ENCODE measurements around the gene ZNF519.
"Not testable (repeated sequence)": the region's sequence is repeated elsewhere in the genome, so short reads cannot be mapped to it uniquely, and the experiment has no call there.

The ZNF519 gene

DNA sequence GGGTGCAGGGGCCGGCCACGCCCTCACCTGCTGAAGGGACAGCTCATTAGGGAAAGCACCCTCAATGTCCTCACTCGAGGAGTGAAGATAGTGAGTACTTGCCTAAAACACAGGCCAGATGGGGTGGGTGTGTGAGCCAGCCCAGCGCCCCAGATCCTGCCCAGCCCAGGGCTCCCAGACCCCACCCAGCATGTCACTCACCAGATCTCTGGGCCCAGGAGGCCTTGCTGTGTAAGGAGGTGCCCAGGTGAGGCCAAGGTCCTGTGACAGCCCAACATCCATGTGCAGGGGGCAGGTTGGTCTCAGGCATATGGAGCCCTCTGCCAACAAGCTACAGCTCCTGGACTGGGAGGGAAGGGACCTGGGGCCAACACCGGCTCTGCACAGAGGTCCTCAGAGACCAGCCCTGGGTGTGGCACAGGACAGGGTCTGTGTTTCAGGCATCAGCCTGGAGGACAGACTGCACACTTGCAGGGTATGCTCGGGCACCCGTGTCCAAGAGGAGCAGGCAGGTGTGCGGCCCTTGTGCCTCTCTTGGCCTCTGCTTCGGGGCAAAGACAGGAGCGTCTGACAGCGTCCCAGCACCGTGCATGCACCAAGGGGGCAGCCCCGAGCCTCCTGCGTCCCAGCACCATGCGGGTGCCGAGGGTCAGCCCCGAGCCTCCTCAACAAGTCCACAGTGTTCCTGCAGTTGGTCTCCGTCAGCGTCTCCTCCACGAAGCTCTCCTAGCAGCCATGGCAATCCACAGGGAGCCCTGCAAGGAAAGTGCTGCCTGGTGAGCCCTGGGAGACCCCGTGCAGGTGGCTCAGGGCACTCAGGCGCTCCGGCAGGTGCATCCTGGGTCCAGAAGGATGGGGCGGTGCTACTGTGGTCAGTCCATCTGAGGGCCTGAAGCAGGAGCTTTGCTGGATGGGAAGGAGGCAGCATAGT, 16.0 kb upstream of the ZNF519 start:
- DNase-seq (ENCODE audit: low read depth), result not testable (repeated sequence)

DNA sequence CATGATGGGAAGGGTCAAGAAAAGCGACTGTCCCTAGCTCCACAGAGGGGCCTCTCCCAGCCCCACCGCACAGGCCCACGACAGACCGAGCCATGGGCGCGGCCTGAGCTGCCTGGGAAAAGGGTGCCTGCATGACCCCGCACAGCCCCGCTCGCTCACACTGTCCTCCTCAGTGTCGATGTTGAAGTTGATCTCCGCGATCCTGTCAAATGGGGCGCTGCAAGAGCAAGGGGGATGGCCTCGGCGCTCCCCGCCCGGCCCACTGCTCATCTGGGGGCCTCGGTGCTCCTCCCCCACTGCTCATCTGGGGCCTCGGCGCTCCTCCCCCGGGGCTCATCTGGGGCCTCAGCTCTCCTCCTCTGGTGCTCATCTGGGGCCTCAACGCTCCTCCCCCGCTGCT, 14.5 kb upstream of the ZNF519 start:
- not testable (repeated sequence) for DNase-seq (ENCODE audit: low read depth)

DNA sequence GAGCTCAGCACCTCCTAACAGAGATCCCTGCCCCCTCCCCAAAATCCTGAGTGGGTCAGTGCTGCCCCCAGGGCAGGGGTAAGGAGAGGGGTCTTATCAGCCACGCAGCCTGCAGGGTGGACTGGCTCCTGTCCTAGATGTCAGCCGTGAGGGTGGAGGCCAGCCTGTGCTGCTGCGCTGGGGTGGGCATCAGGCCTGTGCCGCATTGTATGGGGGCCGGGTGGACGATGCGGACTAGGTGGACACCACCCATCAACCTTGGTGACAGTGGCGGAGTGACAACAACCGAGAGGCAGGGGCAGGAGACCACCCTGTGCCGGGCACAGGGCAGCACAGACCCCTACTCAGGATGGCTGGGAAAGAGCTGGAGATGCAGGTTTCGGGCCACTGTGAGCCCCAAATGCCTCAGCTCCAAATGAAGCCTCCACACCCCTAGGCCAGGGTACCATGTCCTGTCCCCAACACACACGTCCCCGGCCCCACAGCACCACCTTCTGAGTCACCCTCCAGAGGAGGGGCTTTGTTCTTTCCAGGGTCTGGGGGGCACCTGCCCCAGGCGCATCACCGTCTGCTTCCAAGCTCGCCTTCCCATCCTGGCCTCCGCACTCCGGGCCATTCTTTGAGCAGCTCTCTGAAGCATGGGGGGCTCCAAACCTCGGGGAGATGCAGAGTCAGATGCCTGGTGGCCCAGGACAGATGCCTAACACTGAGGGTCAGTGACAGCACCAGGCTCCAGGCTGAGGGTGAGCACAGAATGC, 13.5 kb upstream of the ZNF519 start:
- DNase-seq (ENCODE audit: low read depth), result not testable (repeated sequence)

DNA sequence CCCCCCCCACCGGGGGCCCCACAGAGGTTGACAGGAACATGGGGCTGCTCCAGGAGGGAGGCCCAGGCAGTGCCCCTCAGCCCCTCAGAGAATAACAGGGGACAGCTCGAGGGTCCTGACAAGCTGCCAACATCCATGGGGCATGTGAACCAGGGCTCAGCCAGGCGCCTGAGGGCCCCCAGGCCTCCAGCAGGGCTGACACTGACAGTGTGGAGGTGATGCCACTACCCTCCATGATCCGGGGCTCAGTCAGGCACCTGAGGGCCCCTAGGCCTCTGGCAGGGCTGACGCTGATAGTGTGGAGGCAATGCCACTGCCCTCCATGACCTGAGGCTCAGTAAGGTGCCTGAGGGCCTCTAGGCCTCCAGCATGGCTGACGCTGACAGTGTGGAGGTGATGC, 12.8 kb upstream of the ZNF519 start:
- not testable (repeated sequence) for DNase-seq (ENCODE audit: low read depth)

DNA sequence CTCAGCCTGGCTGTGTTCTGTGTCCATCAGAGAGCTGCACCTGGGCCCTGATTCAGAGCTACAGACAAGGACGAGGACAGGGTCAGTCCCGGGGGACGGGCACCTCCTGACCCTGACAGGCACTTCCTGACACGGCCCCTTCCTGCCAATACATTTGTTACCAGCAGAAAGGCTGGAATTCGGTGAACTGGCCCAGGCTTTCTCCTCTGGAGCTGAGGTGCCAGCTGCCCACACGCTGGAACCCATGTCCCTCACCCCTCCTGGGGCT, 12.3 kb upstream of the ZNF519 start:
- DNase-seq (ENCODE audit: low read depth), result no peak

DNA sequence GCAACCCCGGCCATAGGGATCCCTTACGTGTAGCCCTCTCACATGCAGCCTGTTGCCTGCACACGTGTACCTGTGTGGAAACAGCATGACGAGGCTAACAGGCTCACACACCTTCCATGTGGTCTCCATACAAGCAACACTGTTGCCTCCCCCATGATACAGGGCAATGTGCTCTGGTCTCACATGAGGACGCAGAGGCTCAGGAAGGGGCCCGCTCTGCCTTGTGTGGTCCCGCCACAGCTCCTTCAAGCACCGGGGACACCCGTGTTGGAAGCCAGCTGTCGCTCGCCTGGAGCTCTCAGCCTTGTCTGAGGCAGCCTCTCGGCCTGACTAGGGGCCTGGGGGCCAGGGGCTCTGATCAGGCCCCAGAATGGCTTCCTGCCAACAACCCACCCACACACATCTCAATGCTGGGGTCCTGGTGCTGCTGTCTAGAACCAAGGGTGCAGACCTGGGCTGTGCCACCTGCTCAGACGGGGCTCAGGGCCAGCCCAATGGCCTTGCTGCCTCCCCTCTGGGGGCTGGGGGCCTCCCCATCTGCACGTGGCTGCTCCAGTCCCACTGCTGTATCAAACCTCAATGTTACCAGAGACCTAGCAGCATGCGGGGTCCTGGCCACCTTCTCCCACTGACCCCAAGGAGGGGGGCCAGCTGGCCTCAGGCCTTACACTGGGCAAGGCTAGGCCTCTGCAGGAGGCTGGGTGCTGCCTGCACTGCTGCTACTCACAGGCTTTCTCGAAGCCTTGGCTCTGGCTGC, 11.8 kb upstream of the ZNF519 start:
- DNase-seq (ENCODE audit: low read depth), result not testable (repeated sequence)

DNA sequence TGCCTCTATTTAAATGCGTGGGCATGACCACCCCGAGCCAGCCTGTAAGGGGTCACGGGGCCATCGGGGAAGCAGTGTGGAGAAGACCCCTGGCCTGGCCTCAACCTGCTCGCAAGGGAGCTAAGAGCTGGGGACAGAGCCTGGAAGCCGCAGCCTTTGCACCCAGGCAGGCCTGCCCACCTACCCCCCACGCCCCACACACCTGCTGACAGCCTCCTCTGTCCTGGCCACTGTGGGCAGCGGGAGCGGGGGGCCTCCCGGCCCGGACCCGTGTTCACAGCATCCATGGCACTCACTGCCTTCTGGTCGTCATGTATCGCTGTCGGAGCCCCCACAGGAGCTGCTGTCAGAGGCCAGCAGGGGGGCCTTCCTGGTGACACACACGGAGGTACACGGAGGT, 11.2 kb upstream of the ZNF519 start:
- not testable (repeated sequence) for DNase-seq (ENCODE audit: low read depth)

DNA sequence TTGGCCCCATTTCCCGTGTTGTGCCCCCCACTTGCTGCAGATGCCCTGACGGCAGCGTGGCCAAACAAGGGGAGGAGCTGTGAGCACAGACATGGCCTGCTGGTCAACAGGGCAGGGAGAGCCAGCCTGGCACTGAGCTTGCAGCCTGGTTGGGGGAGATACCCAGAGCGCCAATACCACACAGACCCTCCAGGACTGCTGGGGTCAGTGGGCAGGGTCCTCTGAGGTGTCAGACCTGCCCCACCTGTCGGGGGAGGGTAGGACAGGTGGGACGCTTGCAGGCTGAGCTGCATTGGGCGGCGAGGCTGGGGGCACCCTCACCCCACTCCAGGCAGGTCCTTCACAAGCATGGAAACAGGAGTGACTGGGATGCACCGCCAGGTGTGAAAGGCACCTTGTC, 9.9 kb upstream of the ZNF519 start:
- DNase-seq (ENCODE audit: low read depth), result not testable (repeated sequence)

DNA sequence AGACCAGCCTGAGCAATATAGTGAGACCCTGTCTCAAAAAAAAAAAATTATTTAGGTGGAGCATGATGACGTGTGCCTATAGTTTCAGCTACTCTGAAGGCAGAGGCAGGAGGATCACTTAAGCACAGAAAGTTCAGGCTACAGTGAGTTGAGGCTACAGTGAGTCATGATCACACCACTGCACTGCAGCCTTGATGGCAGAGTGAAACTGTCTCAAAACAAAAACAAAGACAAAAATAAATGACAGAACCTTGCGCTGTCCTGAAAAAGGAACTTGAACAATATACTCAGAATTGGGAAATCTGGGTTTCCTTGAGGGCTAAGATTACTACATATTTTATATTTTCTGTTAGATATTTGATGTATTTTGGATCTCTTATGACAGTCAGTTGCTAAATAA, 7.3 kb upstream of the ZNF519 start:
- not testable (repeated sequence) for DNase-seq (ENCODE audit: low read depth)

DNA sequence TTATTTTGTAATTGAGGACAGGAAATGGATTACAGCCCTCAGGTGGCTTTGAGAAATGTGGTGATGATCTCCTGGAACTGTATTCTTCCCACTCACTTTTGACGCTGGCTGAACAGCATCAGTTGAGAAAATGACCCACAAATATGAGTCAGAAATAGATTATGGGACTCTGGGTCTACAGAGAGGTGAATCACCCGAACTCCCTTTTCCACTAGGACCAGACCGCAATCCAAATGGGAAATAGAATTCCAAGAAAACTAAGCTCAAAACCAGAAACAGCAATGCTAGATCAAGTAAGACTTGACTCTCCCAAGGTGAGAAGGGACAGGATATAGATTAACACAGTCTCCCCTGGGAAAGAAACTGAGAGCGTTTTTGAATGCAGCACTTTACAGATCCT, 5.7 kb upstream of the ZNF519 start:
- DNase-seq (ENCODE audit: low read depth), result not testable (repeated sequence)

DNA sequence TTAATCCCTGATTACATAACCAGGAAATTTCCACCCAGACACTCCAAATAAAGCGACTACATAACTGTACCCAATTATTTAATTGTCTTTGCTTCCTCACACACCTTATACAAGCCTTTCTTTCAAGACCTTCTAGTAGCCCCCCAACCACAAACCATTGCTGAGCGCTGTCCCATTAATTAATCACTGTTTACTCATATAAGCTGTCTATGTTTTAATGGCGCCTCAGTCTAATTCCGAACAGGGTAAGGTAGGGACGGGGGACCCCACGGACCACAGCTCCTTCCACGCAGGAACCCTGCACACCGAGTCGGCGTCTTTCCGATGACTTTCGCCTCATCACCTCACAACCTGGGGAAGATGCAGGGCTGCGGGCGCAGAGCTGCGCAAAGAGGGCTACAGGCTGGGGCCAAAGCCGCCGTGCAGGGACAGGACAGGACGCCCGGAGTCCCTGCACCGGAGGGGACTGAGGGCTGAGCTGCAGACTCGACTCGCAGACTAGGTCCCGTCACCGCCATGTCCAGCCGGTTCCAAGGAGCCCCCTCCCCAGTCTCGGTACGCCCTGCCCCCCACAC, 452 bp downstream of the ZNF519 start:
- not testable (repeated sequence) for DNase-seq (ENCODE audit: low read depth)

DNA sequence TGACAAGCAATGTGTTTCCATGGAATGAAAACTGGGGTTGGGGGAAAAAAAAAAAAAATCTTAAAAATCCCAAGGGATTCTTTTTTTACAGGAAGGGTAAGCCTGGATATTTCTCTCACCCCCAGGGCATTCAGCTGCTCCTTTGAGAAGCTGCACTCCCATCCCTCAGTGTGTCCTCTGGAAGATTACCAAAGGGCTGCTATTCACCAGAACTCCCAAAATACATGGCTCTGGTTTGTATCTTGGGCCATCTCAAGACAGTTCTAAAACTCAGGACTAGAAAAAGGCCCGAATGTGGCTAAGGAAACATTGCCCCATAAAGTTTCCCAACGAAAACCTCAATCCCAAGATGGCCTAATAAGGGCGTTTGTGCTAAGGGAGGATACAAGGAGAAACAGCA, 1.4 kb downstream of the ZNF519 start:
- DNase-seq (ENCODE audit: low read depth), result not testable (repeated sequence)

DNA sequence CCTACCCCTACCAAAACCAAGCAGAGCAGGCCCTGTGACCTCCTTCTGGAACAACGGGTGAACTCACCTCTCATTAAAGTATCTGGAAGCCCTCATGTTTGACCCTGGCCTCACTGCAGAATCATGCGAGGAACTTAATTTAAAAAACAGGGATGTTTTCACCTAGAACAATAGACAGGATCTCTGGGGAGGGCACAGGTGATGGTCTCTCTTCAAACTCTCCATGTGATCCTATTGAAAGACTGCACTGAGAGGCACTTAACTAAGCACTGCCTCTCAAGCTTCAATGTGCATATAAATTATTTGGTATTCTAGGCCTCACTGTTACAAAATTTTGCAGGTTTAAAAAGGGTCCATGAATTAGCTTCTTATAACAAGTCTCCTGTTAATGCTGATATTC, 7.5 kb downstream of the ZNF519 start:
- no peak for DNase-seq (ENCODE audit: low read depth)

DNA sequence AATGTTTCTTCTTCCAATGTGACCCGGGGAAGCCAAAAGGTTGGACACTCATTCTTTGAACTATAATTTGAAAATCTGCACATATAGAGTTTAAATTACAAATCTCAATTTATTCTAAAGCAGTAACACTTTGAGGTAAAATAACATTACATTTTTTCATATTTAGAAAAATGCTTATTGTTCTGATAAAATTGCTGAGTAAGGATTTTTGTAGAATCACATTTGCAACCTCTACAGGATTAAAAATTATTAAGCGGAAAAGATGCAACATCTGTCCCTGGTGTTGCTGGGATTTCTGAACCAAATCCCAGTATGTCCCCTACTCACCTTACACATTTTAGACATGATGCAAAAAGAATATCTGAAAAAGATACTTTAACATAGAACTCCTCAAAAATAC, 10.1 kb downstream of the ZNF519 start:
- no peak for DNase-seq (ENCODE audit: low read depth)

DNA sequence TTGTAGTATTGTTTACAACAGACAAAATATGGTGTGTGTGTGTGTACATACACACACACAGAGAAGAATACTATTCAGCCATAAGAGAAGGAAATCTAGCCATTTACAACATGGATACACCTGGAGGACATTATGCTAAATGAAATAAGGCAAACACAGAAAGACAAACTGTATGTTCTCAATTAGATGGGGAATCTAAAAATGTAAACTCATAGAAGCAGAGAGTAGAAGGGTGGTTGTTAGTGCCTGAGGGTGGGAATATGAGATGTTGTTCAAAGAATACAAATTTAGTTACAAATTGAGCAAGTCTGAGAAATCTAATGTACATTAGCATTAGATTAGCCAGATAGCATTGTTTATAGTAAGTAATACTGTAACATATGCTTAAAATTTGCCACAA, 11.3 kb downstream of the ZNF519 start:
- DNase-seq (ENCODE audit: low read depth), result peak; percentile 2

DNA sequence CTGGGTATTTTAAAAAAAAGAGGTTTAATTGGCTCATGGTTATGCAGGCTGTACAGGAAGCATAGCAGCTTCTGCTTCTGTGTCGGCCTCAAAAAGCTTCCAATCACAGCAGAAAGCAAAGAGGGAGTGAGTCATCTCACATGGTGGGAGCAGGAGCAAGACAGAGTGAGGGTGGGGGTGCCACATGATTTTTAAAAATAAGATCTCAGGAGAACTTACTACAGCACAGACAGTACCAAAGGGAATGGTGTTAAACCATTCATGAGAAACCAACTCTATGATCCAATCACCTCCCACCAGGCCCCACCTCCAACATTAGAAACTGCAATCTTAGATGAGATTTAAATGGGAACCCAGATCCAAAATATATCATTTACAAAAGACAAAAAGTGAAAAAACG, 14.6 kb downstream of the ZNF519 start:
- no peak for DNase-seq (ENCODE audit: low read depth)

DNA sequence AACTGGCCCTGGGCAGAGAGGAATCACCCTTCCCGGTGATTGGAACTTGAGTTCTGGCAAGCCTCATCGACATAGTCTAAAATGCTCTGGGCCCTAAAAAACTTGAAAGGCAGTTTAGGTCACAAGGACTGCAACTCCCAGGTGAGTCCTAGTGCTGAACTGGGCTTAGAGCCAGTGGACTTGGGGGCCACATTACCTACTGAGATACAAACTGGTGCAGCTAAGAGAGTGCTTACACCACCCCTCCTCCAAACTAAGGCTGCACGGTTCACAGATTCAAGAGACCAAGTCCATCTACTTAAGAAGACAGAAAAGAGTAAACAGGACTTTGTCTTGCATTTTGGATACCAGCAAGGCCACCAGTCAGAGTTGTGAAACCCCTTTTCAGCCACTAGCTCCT, 25.3 kb downstream of the ZNF519 start:
- no peak for DNase-seq (ENCODE audit: low read depth)

DNA sequence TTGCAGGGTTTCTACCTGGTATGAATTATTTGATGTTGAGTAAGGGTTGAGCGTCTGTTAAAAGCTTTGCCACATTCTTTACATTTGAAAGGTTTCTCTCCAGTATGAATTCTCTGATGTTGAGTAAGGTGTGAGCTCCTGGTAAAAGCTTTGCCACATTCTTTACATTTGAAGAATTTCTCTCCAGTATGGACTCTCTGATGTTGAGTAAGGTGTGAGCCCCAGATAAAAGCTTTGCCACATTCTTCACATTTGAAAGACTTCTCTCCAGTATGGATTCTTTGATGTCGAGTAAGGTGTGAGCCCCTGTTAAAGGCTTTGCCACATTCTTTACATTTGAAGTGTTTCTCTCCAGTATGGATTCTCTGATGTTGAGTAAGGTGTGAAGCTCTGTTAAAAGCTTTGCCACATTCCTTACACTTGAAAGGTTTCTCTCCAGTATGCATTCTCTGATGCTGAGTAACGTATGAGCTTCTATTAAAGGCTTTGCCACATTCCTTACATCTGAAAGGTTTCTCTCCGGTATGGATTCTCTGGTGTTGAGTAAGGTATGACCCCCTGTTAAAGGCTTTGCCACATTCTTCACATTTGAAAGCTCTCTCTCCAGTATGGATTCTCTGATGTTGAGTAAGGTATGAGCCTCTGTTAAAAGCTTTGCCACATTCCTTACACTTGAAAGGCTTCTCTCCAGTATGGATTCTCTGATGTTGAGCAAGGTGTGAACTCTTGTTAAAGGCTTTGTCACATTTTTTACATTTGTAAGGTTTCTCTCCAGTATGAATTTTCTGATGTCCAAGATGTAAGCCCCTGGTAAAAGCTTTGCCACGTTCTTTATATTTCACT, 27.1 kb downstream of the ZNF519 start:
- DNase-seq (ENCODE audit: low read depth), result no peak

DNA sequence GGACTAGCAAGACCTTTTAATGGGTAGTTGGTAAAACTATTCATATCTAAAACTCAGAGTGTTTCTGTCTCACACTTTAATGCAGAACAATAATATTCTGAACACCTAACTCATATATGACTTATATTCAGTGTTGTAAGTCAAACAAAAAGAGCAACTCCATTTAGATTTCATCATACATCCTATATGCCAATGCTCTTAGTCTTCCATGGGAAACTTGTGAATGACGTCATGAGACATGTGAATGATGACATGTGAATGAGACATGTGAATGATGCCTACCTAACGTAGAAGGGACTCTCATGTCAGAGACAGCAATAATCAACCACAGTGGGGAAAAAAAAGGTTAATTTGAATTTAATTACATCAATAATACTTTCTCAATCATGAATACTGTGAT, 28.0 kb downstream of the ZNF519 start:
- no peak for DNase-seq (ENCODE audit: low read depth)

DNA sequence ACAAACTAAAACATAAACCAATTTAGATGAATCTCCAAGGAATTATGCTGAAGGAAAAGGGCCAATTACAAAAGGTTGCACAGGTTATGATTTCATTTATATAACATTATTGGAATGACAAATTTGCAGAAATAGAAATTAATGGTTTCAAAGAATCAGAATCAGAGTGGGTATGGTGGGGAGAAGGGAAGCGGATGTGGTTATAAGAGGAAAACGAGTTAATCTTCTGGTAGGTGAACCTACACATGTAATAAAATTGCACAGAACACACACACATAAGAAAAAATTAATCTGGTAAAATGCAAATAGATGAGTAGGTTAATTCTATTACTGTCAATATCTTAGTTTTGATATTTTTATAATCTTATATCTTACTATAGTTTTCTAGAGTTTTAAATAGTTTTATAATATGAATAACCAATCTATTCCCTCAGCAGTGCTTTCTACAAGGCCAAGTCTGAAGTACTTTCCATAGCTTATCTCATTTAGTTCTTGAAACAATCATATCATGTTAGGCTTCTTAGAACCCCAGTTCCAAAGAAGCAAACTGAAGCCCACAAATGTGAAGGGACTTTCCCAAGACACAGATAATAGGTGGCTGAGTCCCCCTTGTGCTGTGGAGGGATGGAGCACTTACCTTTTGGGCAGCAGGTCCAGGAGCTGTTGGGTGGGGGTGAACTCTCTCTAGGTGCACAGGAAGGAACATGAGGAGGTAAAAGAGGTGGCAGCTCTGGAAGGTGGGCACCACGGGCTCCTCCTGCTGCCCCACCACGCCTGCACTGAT, 31.5 kb downstream of the ZNF519 start:
- DNase-seq (ENCODE audit: low read depth), result no peak

DNA sequence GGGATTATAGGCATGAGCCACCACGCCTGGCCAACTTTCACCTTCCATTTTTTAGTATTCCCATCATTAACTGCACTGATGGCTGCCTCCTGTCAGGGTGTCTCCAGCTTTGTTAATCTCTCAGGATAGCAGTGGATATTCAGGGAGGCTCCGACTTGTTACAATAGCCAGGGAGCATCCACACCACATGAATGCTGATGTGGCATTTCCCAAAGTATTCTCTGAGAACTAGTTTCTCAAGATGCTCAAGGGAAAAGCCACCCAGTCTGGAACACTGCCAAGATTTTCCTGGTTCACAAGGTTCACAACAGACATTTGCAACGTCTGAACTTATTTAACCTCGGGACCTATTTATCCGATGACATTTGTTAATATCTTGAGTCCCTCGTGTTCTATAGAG, 33.8 kb downstream of the ZNF519 start:
- DNase-seq (ENCODE audit: low read depth), result no peak

Measured in fibroblast of the conjunctiva (primary cell).